WERI-Rb-1 (cell line): ENCODE results near the gene PTK7.

Experiments used
- DNase-seq: peaks from one replicate; pipeline ENCODE4 v3.0.0-alpha.2; 2020
- H3K27ac ChIP-seq: fragments of 250-450 bp; sonication (Bioruptor Pico); 2 replicates; pipeline ENCODE4 v1.5.1; 2020; ENCODE audit warnings: mild to moderate bottlenecking, moderate library complexity
- H3K27me3 ChIP-seq: fragments of 250-450 bp; sonication (Bioruptor Pico); 2 replicates; pipeline ENCODE4 v1.5.1; 2021; ENCODE audit warnings: mild to moderate bottlenecking, low read depth, moderate library complexity; ENCODE audit not compliant: insufficient read depth, severe bottlenecking
- H3K36me3 ChIP-seq: fragments of 250-450 bp; sonication (Bioruptor Pico); 2 replicates; pipeline ENCODE4 v1.5.1; 2020; ENCODE audit warnings: mild to moderate bottlenecking, moderate library complexity
- H3K4me3 ChIP-seq: 2 replicates; pipeline ENCODE4 v1.5.1; 2011; ENCODE audit warnings: low read depth, mild to moderate bottlenecking, control low read depth, low read length
- H3K9me3 ChIP-seq: fragments of 250-450 bp; sonication (Bioruptor Pico); 2 replicates; pipeline ENCODE4 v1.5.1; 2021; ENCODE audit warnings: mild to moderate bottlenecking, moderate library complexity; ENCODE audit not compliant: severe bottlenecking
- TF ChIP-seq, protein P1 (sequence below): IDR thresholded peaks from 2 replicates; pipeline ENCODE4 v1.5.1; 2011; ENCODE audit warnings: low read depth, mild to moderate bottlenecking, control low read depth, inconsistent platforms, low read length

The PTK7 gene

DNA sequence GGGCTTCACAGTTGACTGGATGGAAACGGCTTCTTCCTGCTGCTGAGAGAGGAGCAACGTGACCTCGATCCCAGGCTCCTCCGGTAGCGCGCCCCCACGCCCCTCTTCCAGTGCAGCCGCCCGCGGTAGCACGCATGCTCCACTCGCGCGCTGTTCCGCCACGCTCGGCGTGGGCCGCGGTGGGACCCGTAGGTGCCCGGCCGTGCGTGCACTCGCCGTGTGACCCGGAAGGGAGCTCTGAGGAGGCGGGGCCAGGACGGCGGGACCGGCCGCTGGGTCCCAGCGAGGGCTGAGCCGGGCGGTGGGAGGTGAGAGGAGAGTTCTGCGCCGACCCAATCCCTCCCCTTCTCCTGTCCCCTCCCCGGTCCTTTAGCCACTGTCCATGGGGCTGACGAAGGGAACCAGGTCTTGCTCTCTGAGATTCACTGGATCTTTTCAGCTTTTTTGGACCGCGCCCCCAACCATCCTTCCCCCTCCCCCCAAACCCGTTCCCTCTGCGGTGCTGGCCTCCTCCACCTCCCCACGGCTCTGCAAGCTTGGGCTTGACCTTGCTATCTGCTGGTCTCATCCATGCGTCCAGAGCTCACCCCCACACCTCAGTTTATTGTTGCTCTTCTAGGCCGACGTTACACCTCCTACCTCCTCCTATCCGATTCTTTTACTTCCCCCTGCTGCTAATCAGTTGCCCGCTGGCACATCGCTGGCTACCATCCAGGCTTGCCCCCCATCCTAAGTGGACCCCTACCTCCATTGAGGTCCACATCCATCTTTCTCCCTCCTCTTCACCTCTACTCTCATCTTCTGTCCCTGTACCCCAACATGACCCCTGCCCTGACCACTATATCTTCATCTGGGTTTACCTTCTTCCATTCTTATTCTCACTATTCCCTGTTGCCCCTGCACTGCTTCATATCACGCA lies 106.1 kb downstream of the PTK7 start, which contains the start of gene CUL9:
Gene CUL9 (plus strand): TSS at position 255 of the 919 bp plus-strand sequence. CDS start 2,115 bp downstream, outside the sequence.
- TF ChIP-seq, protein P1, sequence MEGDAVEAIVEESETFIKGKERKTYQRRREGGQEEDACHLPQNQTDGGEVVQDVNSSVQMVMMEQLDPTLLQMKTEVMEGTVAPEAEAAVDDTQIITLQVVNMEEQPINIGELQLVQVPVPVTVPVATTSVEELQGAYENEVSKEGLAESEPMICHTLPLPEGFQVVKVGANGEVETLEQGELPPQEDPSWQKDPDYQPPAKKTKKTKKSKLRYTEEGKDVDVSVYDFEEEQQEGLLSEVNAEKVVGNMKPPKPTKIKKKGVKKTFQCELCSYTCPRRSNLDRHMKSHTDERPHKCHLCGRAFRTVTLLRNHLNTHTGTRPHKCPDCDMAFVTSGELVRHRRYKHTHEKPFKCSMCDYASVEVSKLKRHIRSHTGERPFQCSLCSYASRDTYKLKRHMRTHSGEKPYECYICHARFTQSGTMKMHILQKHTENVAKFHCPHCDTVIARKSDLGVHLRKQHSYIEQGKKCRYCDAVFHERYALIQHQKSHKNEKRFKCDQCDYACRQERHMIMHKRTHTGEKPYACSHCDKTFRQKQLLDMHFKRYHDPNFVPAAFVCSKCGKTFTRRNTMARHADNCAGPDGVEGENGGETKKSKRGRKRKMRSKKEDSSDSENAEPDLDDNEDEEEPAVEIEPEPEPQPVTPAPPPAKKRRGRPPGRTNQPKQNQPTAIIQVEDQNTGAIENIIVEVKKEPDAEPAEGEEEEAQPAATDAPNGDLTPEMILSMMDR, result peak; percentile 28; the same call in 1 of the 2 replicates
- Histone ChIP-seq H3K36me3 (peaks cover 65% of the 10 kb centered on the region), H3K4me3 (peak within 1 kb of the TSS; percentile 71), H3K9me3 (peaks cover 3% of the 10 kb centered on the region), H3K27me3 (no peaks in the 10 kb centered on the region), H3K27ac (peak within 1 kb of the TSS; percentile 63)
- peak; percentile 95 for DNase-seq

DNA sequence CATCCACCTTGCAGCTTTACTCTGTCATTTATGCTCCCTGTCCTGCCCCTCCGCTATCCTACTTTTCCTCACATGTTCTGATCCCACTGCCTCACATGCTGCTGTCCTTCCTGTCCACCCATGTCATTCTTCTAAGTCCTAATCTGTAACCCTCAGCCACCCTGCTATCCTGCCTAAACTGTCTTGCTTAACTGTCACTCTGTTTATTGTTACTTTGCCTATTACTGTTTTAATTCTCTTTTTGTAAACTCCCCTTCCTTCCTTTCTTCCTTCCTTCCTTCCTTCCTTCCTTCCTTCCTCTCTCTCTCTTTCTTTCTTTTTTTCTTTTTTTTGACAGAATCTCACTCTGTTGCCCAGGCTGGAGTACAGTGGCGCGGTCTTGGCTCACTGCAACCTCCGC lies 107.3 kb downstream of the PTK7 start:
- Histone ChIP-seq H3K27ac (no peak overlapping the region), H3K36me3 (peaks cover 65% of the 10 kb centered on the region), H3K27me3 (no peaks in the 10 kb centered on the region), H3K4me3 (no peak overlapping the region), H3K9me3 (peaks cover 5% of the 10 kb centered on the region)
- DNase-seq, result no peak
- TF ChIP-seq, protein P1, result no peak

DNA sequence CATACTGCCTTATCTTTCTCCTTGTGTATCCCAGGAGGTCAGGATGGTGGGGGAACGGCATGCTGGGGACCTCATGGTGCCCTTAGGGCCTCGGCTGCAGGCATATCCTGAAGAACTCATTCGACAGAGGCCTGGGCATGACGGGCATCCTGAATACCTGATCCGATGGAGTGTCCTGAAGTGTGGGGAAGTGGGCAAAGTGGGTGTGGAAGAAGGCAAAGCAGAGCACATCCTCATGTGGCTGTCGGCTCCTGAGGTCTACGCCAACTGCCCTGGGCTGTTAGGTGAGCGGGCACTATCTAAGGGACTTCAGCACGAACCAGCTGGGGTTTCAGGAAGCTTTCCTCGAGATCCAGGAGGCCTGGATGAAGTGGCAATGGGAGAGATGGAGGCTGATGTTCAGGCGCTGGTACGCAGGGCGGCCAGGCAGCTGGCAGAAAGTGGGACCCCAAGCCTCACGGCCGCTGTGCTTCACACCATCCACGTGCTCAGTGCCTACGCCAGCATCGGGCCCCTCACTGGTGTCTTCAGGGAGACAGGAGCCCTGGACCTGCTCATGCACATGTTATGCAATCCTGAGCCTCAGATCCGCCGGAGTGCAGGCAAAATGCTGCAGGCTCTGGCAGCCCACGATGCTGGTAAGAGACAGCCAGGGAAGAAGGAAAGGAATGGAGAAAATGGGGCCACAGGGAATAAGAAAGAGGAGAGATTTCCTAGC lies 108.3 kb downstream of the PTK7 start:
- DNase-seq, result no peak
- Histone ChIP-seq H3K27me3 (no peaks in the 10 kb centered on the region), H3K4me3 (no peak overlapping the region), H3K36me3 (peaks cover 65% of the 10 kb centered on the region), H3K27ac (no peak overlapping the region), H3K9me3 (peaks cover 5% of the 10 kb centered on the region)
- TF ChIP-seq, protein P1, result no peak

DNA sequence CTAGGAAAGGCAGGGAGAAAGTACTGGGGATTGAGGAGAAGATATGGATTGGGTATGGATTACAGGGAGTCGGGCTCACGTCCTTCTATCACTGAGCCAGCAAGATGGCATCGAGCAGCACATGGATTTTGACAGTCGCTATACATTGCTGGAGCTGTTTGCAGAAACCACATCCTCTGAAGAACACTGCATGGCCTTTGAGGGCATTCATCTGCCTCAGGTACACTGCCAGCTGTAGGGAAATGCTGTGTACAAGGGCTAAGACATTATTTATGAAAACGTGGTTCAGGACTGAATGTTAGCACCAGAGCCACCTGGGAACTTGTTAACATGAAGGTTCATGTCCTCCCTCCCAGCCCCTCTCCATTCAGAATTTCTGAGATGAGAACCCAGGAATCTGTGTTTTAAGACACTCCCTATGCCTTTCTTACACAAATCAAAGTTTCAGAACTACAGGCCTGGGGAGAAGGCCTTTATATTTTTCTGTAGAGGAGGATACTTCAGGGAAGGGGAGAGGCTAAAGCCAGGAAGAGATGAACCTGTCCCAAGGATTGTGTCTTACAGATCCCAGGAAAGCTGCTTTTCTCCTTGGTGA lies 109.4 kb downstream of the PTK7 start:
- H3K27ac ChIP-seq, result no peak overlapping the region
- no peak for DNase-seq
- H3K9me3 ChIP-seq, result peaks cover 5% of the 10 kb centered on the region
- peaks cover 63% of the 10 kb centered on the region for H3K36me3 ChIP-seq
- H3K4me3 ChIP-seq, result no peak overlapping the region
- TF ChIP-seq, protein P1, result no peak
- H3K27me3 ChIP-seq, result no peaks in the 10 kb centered on the region

DNA sequence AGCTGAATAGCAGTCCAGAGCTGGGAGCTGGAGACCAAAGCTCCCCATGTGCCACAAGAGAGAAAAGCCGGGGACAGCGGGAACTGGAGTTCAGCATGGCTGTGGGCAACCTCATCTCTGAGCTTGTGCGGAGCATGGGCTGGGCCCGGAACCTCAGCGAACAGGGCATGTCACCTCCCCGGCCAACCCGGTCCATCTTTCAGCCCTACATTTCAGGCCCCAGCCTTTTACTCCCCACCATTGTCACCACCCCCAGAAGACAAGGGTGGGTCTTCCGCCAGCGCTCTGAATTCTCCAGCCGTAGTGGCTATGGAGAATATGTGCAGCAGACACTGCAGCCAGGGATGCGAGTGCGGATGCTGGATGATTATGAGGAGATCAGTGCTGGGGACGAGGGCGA lies 109.9 kb downstream of the PTK7 start:
- Histone ChIP-seq H3K36me3 (peaks cover 61% of the 10 kb centered on the region), H3K27me3 (no peaks in the 10 kb centered on the region), H3K9me3 (peaks cover 5% of the 10 kb centered on the region), H3K4me3 (no peak overlapping the region), H3K27ac (no peak overlapping the region)
- TF ChIP-seq, protein P1, result no peak
- DNase-seq, result no peak
